Stimulated activated naive CD4-positive, alpha-beta T cell treated with Interleukin-2 at 50 U/mL for 16 hours (primary cell): Measurements from ENCODE around the gene GPSM3.
"Not testable (repeated sequence)": the region's sequence is repeated elsewhere in the genome, so short reads cannot be mapped to it uniquely, and the experiment has no call there.

Experiments used
- DNase-seq: peaks from one replicate; lab custom pipeline; 2025; lab: John Stamatoyannopoulos, UW

Gene GPSM3

DNA sequence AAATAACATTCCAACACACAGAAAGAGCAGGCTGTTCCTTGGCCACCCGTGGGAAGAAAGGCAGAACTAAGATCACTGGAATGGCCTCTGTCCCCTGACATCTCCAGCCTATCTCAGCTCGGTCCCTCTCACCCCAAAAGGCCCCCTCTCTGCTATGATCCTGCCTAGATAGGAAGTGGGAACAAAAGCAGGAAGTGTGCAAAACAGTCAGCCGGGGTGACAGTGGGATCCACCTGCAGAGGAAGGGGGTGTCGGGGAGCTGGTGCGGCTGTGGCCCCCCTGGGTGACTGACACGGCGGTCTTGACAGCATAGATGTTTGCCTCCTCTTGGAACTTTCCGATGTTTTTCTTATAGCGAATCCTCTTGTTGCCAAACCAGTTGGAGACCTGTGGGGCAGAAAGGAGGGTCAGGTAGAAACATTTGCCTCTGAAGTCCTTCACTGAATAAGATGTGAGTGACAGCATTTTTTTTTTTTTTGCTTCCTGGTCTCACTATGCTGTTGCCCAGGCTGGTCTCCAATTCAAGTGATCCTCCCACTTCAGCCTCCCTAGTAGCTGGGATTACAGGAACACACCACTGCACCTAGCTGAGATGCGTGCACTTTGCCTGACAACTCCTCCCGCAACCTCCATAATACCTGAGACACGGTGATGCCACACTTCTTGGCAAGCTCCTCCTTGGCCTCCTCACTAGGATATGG lies 5.3 kb downstream of the GPSM3 start:
- no peak for DNase-seq

- DNase-seq: not testable (repeated sequence)
Observed at GRCh38 chr6:32186151-32186840, 6.1 kb downstream of the GPSM3 start.

DNA sequence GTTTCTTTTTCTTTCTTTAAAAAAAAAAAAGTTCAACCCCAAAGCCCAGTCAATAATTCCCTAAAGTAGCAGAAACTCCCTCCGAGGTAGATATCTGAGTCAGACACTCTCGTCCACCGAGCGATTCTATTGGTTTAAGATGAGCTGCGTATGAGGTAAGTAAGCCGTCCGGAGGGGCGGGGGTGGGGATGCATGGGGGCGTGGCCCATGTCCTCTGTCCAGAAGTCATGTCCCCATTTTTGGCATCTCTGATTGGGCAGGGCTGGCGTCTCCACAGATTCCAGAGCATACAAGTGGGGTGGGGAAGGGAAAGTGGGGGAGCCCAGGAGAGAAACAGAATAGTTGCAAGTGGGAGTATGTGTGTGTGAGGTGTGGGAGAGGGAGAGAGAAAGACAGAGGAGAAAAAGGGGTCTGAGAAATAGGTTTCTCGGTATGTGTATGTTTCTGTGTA lies 6.7 kb downstream of the GPSM3 start:
- peak; percentile 69 for DNase-seq

- no peak for DNase-seq
Observed at GRCh38 chr6:32184084-32184640, 8.3 kb downstream of the GPSM3 start, which contains the start of gene AGER. TSS of gene AGER (minus strand) at chr6:32184253. CDS start at chr6:32184222, 31 bp downstream.

DNA sequence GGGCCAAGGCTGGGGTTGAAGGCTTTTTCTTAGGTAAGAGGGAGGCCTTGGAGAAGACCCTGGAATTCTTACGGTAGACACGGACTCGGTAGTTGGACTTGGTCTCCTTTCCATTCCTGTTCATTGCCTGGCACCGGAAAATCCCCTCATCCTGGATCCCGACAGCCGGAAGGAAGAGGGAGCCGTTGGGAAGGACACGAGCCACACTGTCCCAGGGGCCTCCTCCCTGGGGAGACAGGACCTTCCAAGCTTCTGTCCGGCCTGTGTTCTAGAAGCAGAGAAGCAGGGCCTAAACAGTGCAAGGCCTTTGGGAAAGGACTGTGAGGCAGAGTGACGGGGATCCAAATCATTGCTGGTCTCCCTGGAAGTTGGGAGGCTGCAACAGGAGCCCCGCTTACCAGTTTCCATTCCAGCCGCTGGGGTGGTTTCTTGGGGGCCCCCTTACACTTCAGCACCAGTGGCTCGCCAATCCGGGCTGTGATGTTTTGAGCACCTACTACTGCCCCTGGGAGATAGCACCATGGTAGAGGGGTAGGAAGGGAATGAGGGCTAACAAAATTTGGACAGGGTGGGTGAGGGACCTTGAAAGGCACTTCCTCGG lies 8.9 kb downstream of the GPSM3 start:
- DNase-seq: no peak

DNA sequence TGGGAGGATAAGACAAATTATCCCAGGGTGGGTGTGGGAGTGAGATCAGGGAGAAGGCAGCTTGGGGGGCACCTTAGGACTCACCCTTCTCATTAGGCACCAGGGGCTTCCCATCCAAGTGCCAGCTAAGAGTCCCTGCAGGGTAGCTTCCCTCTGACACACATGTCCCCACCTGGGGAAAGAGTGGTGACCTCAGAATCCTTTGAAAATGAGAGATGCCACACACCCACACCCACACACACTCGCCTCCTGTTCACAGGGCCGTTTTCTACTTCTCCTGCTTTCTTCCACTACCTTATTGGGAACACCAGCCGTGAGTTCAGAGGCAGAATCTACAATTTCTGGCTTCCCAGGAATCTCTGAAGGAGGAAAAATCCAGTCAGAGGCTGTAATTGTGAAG lies 9.4 kb downstream of the GPSM3 start:
- no peak for DNase-seq

DNA sequence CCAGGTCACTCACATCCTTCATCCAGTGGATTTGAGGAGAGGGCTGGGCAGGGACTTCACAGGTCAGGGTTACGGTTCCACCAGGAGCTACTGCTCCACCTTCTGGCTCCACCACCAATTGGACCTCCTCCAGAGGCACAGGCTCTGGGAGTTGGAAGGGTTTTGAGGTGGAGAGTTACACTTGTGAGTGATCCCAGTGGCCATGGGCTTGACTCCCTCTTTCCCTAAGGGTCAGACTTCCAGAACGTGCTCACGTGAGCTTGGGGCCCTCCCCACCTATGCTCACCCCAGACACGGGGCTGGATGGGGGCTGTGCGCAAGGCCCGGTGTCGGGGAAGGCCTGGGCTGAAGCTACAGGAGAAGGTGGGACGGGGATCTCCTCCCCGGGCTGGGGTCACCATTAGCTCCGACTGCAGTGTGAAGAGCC lies 9.9 kb downstream of the GPSM3 start:
- DNase-seq: no peak

DNA sequence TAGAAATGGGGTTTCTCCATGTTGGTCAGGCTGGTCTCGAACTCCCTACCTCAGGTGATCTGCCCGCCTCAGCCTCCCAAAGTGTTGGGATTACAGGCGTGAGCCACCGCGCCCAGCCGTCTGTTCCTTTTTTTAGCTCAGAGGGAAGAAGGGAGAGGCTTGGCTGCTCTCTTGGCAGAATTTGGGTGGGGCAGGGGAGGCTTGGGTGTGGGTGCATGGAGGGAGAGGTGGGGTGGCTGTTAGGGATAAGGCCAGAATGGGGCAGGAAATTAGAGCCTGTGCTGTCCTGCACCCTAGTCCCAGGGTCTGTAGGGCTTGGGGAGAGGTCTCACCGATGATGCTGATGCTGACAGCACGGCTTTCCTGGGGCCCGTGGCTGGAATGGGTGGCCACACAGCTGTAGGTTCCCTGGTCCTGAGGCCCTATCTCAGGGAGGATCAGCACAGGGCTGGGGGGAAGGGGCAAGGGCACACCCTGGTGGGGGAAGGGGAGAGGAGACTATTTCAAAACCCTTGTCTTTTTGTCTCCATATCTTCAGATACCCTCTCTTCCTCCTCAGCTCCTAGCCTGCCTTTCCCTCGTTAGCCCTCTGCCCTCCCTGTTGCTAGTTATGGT lies 10.4 kb downstream of the GPSM3 start:
- DNase-seq: no peak

DNA sequence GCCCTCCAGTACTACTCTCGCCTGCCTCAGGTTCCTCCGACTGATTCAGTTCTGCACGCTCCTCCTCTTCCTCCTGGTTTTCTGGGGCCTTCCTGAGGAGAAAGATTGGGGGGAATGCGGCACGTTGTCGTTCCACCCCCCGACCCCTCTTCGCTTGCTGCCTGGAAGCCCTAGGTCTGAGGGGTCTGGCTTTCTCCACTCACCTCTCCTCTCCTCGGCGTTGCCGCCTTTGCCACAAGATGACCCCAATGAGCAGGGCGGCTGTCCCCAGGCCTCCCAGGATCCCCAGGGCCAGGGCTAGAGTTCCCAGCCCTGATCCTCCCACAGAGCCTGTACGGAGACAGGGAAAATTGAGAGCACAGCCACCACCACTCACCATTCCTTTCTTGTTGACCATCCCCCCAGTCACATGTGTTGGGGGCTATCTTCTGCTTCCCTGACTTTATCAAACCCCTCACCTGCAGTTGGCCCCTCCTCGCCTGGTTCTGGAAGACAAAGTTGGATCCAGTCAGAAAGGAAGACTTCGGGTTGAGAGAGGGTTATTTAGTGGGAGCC lies 11.2 kb downstream of the GPSM3 start:
- DNase-seq: no peak

- DNase-seq: no peak
Observed at GRCh38 chr6:32179766-32180405, 12.6 kb downstream of the GPSM3 start.

DNA sequence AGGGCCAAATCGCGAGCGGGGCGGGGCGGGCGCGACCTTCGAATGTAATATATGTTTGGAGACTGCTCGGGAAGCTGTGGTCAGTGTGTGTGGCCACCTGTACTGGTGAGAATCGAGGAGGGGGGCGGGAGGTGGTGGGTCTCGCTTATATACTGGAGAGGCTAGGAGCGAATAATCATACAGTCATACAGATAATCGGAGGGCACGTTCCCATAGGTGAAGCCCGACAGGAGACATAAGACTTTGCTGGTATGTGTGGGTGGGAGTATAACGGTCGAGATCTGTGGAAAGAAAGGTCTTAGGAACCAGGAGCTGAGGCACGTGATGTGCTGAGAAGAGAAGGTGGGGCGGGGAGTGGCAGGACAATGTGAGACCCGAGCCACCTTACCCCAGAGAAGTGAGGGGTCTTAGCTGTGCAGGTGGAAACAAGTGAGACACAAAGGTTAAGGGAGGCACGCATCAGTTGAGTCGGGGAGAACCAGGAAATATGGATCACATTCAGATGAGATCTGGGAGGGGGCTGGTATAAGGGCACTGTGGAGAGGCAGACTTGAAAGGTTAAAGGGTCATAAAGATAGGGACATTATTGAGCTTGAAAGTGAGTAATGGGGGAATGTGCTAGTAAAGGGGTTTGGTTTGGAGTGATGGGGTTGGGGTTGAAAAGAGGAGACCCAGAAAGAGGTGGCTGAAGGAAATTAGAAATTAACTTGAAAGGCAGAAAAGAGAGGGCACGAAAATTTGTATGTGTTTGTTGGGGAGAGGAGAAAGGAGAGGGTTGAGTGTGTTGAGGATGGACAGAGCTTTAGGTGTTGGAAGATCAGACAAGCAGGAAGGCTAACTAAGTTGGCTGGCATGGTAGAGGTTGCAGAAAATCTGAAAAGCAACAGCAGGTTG lies 13.6 kb downstream of the GPSM3 start:
- DNase-seq: no peak

GRCh38 chr6:32177788-32178546 lies 14.5 kb downstream of the GPSM3 start, which contains the start of gene RNF5:
TSS of gene RNF5 (plus strand) at chr6:32178405. CDS start at chr6:32178512, 107 bp downstream.
- peak; percentile 92 for DNase-seq

DNA sequence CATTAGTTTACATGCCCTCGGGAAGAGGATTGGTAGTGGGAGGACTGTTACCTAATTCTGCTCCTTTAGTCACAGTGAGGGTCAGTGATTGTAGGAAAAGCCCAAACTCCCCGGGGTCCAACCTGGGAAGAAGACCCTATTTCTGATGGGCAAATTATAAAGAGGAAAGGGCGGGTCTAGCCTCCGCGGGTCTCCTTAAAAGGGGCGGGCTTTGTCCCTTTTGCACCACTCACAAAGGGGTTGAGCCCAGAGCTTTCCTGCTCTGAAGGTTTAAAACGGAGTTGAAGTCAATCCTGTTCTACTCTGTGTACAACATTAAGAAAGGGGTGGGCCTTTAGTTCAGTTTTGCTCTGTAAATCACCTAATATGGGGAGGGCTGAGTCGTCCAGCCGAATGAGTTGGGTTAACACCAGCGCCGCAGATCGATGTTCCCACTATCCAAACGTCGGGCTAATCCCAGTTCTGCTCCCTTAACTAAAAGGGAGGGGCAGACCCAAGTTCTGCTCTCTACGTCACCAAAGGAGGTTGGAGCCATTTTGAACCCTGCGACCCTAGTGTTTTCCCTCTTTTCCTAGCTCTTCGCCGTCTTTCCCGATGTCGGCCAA lies 15.2 kb downstream of the GPSM3 start:
- peak; percentile 53 for DNase-seq

GRCh38 chr6:32176476-32177182 lies 15.8 kb downstream of the GPSM3 start:
- DNase-seq: no peak

- DNase-seq: peak; percentile 95
Observed at GRCh38 chr6:32175711-32176475, 16.6 kb downstream of the GPSM3 start, which contains the start of gene AGPAT1. TSS of gene AGPAT1 (minus strand) at chr6:32176084. CDS start at chr6:32171496, 4,588 bp downstream.

GRCh38 chr6:32175322-32175710 lies 17.1 kb downstream of the GPSM3 start:
- no peak for DNase-seq

DNA sequence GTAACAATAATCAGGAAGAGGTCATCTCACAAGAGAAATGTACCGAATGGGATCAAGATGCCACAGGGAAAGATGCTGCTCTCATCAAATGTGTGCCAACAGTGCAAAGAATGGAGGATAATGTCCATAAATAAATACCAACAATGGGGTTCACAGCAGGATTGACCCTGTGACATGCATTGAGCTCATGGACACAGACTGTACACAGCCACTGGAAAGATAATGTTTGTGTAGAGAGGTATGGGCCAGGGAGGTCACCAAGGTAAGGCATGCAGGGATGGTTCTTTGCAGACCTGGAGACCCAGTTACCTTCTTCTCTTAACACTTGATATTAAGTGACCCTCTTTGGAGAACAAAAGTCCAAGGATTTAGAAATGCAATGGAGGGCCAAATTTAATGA lies 18.0 kb downstream of the GPSM3 start:
- DNase-seq: no peak
